Kidney epithelial cell (primary cell): ENCODE measurements around the gene MDH2. TPM values are rescaled to one million over a fixed set of nuclear protein-coding genes. Genes with fewer than 3 reads are reported as not detected.
"Not testable (repeated sequence)": the region's sequence is repeated elsewhere in the genome, so short reads cannot be mapped to it uniquely, and the experiment has no call there.

Experiments used
- DNase-seq: peaks from one replicate; pipeline ENCODE4 v3.0.0-alpha.2; 2010; ENCODE audit warnings: low read depth
- H3K27me3 ChIP-seq: 2 replicates; pipeline ENCODE4 v1.6.0; 2011; ENCODE audit warnings: low read length; ENCODE audit not compliant: control insufficient read depth, insufficient read depth
- H3K36me3 ChIP-seq: 2 replicates; pipeline ENCODE4 v1.5.1; 2011; ENCODE audit warnings: low read length; ENCODE audit not compliant: control insufficient read depth, insufficient read depth
- H3K4me3 ChIP-seq: 2 replicates; pipeline ENCODE4 v1.5.1; 2011; ENCODE audit warnings: low read depth, mild to moderate bottlenecking, control low read depth, low read length
- CTCF ChIP-seq: IDR thresholded peaks from 2 replicates; pipeline ENCODE4 v1.5.1; 2011; ENCODE audit warnings: mild to moderate bottlenecking, moderate library complexity, low read length, control low read depth, inconsistent platforms; ENCODE audit not compliant: insufficient read depth, poor library complexity, severe bottlenecking
- total RNA-seq: library from RNA; depleted of rRNA; stranded (reverse); fragments of >200 nt; gene quantifications from 2 replicates; pipeline ENCODE4 v1.2.3, GENCODE V29; 2015

The MDH2 gene
- total RNA-seq, 1 donor from 2014 or later: 109 TPM

GRCh38 chr7:76022026-76022780 lies 25.7 kb upstream of the MDH2 start:
- DNase-seq: no peak
- H3K27me3 ChIP-seq: no peaks in the 10 kb centered on the region
- no peak overlapping the region for H3K4me3 ChIP-seq
- no peak for TF ChIP-seq CTCF
- no peaks in the 10 kb centered on the region for H3K36me3 ChIP-seq

GRCh38 chr7:76023002-76023401 lies 24.9 kb upstream of the MDH2 start:
- Histone ChIP-seq H3K27me3 (no peaks in the 10 kb centered on the region), H3K4me3 (no peak overlapping the region), H3K36me3 (no peaks in the 10 kb centered on the region)
- no peak for TF ChIP-seq CTCF
- no peak for DNase-seq

- H3K36me3 ChIP-seq, H3K27me3 ChIP-seq, H3K4me3 ChIP-seq, DNase-seq: not testable (repeated sequence)
Measured at GRCh38 chr7:76029682-76030081, 18.2 kb upstream of the MDH2 start.

GRCh38 chr7:76031964-76032363 lies 15.9 kb upstream of the MDH2 start:
- Histone ChIP-seq H3K36me3 (no peaks in the 10 kb centered on the region), H3K27me3 (no peaks in the 10 kb centered on the region), H3K4me3 (no peak overlapping the region)
- no peak for DNase-seq
- TF ChIP-seq CTCF: no peak

- H3K36me3 ChIP-seq: no peaks in the 10 kb centered on the region
- TF ChIP-seq CTCF: no peak
- DNase-seq: no peak
- no peaks in the 10 kb centered on the region for H3K27me3 ChIP-seq
- H3K4me3 ChIP-seq: no peak overlapping the region
Measured at GRCh38 chr7:76037310-76037709, 10.6 kb upstream of the MDH2 start.

- no peak for DNase-seq
- Histone ChIP-seq H3K27me3 (no peaks in the 10 kb centered on the region), H3K4me3 (no peak overlapping the region), H3K36me3 (no peaks in the 10 kb centered on the region)
- TF ChIP-seq CTCF: no peak
Measured at GRCh38 chr7:76040126-76040525, 7.8 kb upstream of the MDH2 start.
